GM15510 (cell line): ENCODE results near the gene TXN2.

Experiments used
- POLR2A ChIP-seq: IDR thresholded peaks from 3 replicates; pipeline ENCODE4 v1.6.1; 2011; ENCODE audit warnings: borderline replicate concordance; ENCODE audit not compliant: insufficient read length; ENCODE audit errors: extremely low read depth

Gene TXN2

GRCh38 chr22:36430863-36431262 is 50.6 kb downstream of the TXN2 start:
- no peak for TF ChIP-seq POLR2A

GRCh38 chr22:36425977-36426523 is 55.4 kb downstream of the TXN2 start:
- no peak for TF ChIP-seq POLR2A

- no peak for TF ChIP-seq POLR2A
Measured at GRCh38 chr22:36424901-36425579, 56.4 kb downstream of the TXN2 start.

GRCh38 chr22:36423461-36424404 is 57.7 kb downstream of the TXN2 start:
- no peak for TF ChIP-seq POLR2A

GRCh38 chr22:36422287-36423014 is 59.0 kb downstream of the TXN2 start:
- no peak for TF ChIP-seq POLR2A

GRCh38 chr22:36419912-36420882 is 61.2 kb downstream of the TXN2 start:
- TF ChIP-seq POLR2A: no peak

- no peak for TF ChIP-seq POLR2A
Measured at GRCh38 chr22:36419177-36419911, 62.1 kb downstream of the TXN2 start.

- no peak for TF ChIP-seq POLR2A
Measured at GRCh38 chr22:36417281-36417686, 64.2 kb downstream of the TXN2 start.
